Measurements from ENCODE around the gene BANF2.

DNA sequence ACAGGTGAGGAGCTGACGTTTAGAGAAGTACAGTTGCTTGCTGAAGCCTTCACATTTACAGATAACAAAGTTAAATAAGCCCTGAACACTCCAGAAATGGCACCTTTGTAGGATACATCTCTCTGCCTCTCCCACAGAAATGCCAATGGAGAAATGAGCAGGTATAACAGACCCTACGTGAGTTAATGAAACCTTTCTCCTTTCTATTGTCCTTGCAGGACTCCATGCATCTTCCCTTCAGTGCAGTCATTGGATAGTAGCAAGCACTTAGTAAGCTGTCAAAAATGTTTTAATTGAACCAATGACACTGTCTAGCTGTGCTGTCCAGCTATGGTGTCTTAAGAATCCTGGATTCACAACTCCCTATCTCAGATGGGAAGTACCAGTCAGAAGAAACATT, 9.6 kb upstream of the BANF2 start:
- TF ChIP-seq, protein P1, sequence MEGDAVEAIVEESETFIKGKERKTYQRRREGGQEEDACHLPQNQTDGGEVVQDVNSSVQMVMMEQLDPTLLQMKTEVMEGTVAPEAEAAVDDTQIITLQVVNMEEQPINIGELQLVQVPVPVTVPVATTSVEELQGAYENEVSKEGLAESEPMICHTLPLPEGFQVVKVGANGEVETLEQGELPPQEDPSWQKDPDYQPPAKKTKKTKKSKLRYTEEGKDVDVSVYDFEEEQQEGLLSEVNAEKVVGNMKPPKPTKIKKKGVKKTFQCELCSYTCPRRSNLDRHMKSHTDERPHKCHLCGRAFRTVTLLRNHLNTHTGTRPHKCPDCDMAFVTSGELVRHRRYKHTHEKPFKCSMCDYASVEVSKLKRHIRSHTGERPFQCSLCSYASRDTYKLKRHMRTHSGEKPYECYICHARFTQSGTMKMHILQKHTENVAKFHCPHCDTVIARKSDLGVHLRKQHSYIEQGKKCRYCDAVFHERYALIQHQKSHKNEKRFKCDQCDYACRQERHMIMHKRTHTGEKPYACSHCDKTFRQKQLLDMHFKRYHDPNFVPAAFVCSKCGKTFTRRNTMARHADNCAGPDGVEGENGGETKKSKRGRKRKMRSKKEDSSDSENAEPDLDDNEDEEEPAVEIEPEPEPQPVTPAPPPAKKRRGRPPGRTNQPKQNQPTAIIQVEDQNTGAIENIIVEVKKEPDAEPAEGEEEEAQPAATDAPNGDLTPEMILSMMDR (IDR thresholded peaks at IDR 0.05), result no peak
- no peak for TF ChIP-seq POLR2A (IDR thresholded peaks at IDR 0.05)

Measured in heart left ventricle (tissue), 13 donors.